HG03135 (cell line): ENCODE results near the gene PGS1.
"Not testable (repeated sequence)": the region's sequence is repeated elsewhere in the genome, so short reads cannot be mapped to it uniquely, and the experiment has no call there.

Experiments
- ATAC-seq: cut with Tn5 transposase; IDR thresholded peaks from one replicate; pipeline ENCODE4 v1.9.1; 2021; ENCODE audit warnings: mild to moderate bottlenecking, moderate library complexity; ENCODE audit not compliant: unreplicated experiment

Gene PGS1

DNA sequence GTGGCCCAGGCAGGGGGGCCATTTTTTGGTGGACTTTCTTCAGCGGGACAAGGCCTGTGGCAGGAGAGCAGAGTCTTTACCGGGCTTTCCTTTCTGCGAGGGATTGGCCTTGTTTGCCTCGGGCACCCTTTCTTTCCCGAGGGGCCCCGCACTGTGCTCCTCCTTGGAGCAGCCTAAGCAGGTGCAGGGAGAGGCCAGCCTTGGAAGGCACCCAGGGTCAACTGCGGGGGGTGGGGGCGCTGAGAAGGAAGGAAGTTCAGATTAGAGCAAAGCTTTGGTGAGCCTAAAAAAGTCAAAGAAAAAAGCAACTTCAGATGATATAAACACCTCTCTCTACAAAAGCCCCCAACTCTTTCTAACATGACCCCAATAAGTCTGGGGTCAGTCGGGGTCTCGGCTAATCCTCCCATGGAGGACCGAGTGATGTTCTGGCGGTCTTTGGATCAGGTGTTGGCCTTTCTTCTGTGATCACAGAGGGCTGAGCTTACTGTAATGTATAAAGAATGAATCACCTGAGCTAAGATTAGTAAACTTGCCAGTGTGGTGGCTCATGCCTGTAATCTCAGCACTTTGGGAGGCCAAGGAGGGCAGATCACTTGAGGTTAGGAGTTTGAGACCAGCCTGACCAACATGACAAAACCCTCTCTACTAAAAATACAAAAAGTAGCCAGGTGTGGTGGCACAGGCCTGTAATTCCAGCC is 63.0 kb downstream of the PGS1 start:
- ATAC-seq: no peak

DNA sequence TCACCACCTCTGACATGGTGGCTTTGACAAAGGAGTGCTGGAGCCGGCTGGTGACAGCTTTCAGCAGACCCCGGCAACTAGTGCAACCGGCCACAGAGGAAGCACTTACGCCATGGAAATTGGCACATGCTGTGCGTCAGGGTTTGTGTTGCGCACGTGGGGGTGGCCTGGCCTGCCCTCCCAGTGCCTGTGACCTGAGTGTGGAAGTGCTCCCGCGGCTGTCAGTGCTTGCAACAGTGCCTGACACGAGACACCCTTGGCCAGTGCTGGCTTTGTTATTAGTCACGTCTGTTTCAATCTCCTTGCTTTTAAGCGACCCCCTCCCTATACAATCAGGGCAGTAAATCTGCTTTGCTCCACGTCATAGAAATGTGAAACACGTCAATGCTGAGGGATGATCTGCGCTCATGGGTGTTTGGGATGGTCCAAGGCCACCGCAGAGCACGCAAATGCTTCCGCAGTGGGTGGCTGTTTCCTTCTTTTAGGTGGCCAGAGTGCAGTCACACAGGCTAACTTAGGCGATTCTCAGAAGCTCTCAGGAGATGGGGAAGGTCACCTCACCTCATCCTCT is 64.3 kb downstream of the PGS1 start:
- no peak for ATAC-seq

DNA sequence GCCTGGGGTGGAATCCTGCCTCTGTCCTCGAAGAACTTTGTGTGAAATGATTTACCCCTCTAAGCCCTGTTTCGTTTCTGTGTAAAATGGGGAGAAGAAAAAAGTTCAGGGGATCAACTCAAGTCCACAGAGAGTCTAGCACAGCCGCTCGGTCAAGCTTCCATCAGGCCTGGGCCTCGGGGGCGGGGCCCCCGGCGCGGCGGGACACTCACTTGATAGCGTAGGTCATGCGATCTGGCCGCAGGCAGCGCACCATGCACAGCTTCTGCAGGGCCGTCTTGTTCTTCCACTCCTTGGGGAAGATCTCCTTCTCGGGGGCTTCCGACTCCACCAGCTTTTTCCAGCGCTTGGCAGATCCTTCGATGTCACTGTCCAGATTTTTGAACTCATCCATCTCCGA is 65.9 kb downstream of the PGS1 start:
- ATAC-seq: no peak

DNA sequence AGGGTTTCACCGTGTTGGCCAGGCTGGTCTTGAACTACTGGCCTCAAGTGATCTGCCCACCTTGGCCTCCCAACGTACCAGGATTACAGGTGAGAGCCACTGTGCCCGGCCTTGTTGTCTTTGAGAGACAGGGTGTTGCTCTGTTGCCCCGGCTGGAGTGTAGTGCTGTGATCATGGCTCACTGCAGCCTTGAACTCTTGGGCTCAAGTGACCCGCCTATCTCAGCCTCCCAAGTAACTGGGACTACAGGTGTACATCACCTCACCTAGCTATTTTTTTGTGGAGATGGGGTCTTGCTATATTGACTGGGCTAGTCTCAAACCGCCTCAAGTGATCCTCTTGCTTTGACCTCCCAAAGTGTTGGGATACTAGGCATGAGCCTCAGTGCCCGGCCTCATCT is 68.4 kb downstream of the PGS1 start:
- ATAC-seq: no peak

DNA sequence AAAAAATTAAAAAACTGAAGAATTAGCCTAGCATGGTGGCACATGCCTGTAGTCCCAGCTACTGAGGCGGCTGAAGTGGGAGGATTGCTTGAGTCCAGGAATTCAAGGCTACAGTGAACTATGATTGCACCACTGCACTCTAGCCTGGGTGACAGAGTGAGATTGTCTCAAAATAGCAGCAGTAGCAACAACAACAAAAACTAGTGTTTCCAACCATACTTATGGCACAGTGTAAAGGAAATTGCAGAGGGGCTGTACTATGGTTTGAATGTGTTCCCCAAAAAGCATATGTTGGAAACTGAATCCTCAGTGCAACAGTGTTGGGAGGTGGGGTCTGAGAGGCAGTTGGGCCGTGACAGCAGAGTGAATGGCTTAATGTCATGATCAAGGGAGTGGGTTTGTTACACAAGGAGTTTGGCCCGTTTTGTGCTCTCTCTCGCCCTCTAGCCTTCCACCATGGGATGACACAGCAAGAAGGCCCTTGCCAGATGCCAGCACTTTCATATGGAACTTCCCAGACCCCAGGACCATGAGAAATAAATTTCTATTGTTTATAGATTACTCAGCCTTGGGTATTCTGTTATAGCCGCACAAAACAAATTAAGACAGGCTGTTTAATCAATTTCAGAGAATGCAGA is 70.0 kb downstream of the PGS1 start:
- ATAC-seq: no peak

DNA sequence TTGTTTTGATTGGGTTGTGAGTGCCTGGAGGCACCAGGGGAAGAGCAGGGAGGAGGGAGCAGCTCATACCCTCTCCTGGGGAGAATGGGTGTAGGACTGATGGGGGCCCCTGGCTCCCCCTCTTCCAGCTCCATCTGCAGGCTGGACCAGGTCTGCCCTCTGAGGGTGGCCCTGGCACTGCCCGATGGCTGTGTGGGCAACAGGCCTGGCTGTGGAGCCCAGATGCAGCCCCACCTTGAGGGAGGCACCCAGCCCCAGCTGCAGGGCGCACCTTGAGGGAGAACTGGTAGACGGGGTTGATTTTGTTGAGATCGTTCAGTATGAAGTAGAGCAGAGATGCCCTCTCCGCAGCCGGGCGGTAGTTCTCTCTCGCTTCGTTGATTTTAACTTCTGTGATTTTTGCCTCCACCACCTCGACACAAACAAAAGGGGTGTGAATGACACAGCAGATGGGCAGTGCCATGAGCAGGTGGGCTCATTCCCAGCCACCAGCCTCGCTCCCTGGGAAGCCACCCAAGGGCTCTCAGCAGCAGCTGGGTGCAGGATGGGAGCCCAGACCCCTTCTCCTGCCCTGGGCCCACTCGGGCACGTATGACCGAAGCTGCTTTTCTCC is 71.6 kb downstream of the PGS1 start:
- ATAC-seq: no peak

DNA sequence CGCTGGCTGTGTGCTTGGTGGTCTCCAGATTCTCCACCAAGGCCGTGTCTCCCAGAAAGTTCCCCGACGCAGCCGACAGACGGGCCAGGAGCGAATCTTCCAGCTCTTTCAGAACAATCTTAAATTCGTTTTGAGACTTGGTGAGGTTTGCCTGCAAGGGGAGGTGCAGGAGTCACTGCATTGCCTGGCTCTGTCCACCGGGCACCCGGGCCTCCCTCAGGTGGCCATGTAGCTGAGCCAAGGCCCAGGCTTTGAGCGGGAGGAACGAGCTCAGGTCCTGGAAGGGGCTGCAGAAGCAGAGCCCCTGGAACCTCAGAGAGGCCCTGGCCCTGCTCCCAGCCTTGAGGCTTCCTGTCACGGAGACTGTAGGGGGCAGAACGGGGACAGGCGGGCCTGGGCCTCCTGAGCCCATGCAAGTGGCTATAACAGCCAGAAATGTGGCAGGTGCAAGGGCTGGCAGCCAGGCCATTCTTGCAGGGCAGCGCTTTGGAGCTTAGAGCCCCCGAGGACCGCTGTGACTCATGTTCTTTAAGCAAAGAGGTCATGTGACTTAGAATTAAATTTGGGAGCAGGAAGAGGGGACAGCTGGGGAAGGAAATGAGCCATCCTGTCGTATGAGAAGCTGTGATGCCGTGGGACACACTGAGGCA is 72.4 kb downstream of the PGS1 start:
- no peak for ATAC-seq

DNA sequence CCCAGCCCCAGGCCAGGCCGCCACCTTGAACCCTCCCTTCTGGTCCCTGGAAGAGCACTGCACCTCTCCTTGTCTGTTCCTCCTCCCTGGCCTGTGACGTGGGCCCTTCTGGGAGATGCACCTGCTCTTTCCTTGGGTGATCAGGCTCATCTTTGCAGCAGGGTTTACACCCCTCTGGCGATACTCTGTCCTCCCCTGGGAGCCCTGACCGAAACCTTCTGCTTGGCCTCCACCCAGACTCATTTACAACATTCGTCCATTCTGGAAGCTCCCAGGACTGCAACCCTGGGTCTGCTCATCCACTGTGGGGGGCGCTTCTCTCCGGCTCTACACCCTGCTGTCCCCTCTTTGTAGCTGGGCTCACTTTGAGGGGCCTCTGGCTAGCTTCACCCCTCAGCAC is 73.3 kb downstream of the PGS1 start:
- no peak for ATAC-seq

DNA sequence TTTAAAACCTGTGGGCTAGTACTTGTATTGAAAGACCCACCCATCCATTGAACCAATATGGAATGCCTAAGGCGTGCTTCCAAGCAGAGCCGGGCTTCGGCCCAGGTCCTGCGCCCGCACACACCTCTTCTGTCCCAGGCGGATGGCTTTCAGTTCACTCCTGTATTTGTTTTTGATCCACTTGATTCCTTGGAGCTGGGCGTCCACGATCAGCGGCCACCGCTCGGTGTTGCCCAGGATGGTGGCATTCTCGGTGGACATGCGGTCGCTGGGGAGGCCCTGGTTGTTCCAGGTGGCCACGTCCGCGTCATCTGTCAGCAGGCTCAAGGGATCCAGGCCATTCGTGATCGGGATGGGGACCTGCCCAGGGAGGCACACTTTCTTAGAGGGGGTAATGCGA is 75.9 kb downstream of the PGS1 start:
- ATAC-seq: no peak

DNA sequence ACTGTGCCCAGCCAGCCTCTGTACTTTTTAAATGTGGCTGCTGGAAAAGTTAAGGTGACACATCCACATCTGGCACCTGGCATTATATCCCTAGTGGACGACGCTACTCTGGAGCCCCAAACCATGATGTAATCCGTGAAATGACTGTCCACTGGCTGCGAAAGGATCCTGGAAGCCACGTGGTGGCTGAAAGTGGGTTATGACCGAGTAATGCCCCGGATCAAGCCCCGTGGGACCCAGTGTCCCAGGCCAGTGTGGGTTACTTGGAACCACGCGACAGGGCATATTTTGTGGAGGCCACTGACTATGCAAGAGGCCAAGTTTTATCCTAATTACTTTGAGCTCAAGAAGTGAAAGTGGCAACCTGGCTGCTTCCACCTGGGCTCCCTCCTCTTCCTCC is 79.6 kb downstream of the PGS1 start:
- no peak for ATAC-seq

DNA sequence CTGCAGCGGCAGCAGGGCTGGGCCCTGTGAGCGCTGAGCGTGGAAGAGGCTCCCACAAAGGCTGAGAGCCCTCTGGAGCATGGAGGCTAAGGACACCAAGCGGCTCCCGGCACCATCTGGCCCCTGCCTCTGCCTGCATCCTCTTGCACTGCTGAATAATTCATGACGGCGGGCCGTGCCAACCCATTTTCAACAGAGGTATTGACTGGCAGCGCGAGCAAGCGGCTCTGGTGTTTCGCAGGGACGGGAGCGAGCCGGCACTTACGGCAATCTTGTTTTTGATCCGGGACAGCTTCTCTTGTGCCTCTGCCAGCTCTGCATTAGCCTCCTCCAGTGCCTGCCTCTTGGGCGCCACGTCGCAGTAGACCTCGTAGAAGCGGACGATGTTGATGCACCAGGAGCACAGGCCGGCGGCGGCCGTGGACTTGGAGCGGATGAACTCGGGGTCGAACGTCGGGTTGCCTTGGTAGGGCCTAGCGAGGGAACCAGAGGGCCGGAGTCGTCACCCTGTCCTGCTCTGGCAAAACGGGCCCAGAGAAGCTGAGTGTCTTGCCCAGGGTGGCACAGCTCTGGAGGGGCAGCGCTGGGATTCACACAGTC is 80.4 kb downstream of the PGS1 start:
- ATAC-seq: no peak

DNA sequence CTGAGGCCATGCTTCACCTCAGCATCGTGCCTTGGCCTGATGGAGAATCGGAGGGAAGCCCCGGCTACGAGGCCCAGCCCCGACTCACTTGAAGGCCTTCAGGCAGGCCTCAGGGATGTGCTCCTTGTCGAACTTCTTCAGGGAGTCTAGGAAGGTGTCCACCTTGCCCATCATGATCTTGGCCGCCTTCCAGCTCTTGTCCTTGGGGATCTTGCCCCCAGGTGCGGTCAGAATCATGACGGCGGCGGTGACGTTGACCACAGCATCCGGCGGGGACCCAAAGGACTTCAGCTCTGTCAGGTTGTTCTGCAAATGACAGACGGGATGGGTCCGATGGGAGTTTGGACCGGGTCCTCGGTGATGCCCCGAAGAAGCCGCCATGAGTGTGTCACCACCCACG is 81.2 kb downstream of the PGS1 start:
- no peak for ATAC-seq

DNA sequence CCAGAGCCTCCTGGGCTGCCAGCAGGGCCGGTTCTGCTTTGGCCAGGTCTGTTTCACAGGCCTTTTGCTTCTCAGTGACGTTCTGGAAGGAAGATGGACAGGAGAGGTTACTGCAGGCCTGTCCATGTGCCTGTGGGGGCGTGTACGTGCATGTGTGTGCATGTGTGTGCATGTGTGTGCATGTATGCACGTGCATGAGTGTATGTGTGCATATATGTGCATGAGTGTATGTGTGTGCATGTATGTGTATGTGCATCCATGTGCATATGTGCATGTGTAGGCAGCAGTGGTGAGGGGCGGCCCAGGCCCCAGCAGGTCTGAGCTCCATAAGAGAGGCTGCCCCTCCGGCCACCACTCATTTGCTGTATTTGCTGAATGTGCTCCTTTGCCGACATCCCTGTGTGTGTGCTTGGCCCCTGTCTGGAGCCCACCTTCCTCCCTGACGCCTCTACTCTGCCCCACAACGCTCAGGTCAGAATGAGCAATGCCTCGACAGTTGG is 81.8 kb downstream of the PGS1 start:
- ATAC-seq: no peak

DNA sequence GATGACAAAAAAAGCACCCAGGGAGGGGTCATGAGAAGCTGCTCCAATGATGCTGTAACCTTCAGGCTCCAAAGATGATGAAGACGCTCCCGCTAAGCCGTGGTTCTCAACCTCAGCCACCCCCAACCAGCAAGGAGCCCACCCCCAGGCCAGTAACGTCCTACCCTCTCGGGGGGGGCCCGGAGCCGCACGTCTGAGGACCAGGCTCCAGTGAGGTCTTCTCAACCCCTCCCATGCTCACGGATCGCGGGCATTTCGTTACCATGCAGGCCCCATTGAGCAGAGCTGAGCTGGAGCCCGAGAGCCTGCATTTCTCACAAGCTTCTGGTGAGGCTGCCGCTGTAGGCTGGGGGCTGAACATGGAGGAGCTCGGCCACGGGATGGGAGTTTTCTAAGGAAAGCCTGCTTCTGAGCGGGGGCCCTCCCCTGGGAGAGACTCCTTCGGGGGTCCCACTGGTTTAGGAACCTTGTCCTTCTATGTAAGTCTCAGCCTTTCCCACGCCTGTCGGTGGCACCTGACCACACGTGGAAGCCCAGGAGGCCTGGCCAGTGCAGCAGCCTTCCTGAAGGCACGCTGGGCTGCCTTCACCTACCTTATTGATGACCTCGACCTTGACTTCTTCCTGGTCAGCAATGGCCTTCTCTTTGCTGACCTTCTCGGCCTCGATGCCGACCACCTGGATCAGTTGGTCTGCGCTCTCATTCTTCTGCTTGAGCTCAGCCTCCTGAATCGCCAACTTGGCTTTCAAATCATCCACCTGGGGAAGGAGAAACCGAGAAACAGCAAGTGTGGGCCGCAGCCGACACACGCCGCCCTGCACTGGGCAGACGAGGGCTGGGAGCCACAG is 82.7 kb downstream of the PGS1 start:
- ATAC-seq: no peak

DNA sequence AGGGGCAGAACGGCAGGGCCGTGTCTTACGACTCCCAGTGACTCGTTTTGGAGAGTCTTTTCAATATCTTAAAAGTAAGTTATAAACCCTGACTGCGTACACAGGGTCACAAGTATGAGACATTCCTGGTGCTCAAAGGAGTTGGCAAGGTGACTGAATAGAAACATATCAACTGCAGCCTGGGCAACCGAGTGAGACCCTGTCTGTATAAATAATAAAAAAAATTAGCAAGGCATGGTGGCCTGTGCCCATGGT is 83.3 kb downstream of the PGS1 start:
- ATAC-seq: no peak

DNA sequence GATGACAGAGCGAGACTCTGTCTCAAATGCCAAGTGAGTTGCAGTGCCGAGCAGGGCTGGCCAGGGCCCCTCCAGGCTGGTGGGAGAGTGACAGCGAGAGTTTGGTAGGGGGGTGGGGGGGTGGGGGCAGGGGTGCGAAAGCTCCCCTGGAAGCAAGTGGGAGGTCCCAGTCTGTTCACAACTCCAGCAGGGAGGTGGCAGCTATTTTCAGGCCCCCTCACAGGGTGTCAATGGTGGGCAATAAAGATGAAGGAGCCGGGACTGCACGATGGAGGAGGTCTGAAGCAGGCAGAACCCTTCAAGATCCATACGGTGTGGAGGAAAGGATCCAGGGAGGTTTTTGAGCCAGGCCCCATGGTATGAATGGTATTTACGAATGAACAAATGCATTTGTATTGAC is 83.7 kb downstream of the PGS1 start:
- no peak for ATAC-seq

DNA sequence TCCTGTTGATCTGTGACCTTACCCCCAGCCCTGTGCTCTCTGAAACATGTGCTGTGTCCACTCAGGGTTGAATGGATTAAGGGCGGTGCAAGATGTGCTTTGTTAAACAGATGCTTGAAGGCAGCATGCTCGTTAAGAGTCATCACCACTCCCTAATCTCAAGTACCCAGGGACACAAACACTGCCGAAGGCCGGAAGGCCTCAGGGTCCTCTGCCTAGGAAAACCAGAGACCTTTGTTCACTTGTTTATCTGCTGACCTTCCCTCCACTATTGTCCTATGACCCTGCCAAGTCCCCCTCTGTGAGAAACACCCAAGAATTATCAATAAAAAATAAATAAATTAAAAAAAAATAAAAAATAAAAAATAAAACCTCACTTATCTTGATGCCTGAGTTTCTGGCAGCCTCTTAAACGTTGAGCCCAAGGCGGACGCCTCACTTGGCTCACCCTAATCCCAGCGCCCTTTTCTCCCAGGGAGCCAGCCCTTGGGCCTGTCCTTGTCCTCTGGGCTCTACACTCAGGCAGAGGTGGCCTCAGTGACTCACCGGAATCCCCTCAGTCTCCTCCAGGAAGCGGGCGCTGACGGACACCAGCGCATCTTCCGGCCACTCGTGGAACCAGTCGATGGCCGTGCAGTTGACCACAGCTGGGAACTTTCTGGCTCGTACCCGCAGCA is 87.8 kb downstream of the PGS1 start:
- not testable (repeated sequence) for ATAC-seq

DNA sequence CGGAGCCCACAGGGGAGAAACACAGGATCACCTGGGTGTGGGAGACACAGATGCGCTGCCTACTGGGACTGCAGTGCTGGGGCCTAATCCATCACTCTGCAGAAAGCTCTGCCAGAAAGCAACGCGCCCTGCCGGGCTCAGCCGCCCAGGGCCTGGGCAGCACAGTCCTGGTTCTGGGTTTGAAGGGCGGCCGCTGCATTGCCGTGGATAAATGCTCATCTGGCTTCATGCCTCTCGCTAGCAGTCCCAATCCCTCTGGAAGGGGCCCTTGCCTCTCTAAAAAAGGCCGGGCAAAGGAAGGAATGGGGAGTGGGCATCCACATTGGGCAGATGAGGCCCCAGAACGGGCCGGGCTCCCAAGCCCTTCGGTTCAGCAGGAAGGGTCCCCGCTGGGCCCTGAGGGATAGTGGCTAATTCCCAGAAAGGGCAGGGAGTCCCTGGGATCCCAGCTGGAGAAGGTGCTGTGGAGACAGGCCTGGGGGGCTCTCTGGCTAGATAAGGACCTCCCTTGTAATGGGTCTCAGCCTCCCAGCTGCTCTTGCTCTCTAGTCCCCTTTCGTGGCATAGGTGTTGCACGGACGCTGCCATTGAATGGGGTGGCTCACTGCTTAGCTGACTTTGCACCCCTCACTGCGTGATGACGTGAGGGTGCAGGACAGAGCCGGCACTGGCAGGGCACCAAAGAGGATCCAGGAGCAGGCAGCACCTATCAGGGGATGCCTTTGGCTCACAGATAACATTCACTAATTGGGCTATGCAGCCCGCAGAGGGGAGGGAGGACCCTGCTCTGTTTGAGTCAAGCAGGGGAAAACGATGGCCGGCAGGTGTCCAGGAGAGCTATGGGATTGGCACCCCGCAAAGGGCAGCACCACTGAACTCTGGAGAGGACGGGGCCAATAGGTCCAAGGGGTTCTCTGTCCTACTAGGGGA is 88.6 kb downstream of the PGS1 start:
- ATAC-seq: no peak

DNA sequence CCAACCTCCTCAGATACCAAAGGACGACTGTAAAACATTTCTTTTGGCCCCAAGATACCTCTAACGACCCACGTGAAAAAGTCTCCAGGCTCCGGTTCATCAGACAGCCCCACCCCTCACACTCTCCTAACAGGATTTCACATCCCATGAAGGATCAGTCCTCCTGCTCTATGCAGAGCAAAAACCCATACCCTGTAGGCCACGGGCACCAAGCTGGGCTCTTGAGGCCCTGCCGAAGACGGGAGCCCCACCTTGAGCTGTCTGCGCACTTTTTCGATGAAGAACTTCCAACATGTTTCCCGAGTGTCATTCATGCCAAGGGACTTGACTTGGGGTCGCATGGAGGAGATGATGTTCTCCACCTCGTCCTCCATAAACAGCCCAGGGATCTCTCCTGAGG is 89.9 kb downstream of the PGS1 start:
- no peak for ATAC-seq
